ENCODE measurements around the gene POLG. TPM values are rescaled to one million over a fixed set of nuclear protein-coding genes. Genes with fewer than 3 reads are reported as not detected.
A peak's percentile ranks its signal among the peaks of the same experiment; 100 is the strongest.

POLG gene
- total and polyA plus RNA-seq, 4 experiments from 2014 or later = 19.4 to 151 (median 99.5) TPM

GRCh38 chr15:89379251-89379695 is 44.6 kb upstream of the POLG start:
- no peaks in the 10 kb centered on the region for H3K9me3 ChIP-seq (ENCODE audit: control insufficient read depth in 1 of 2, low read length in 2 of 2)
- no peak overlapping the region for H3K27ac Mint-ChIP-seq
- DNase-seq = no peak
- H3K36me3 ChIP-seq (ENCODE audit: insufficient read depth, low read length) = no peaks in the 10 kb centered on the region
- CTCF ChIA-PET (ENCODE audit: partially characterized antibody) = interaction anchor here (1.3 to 2.7 kb wide), 2 partner anchors 20 kb away, joined by 10 to 11 read pairs; no protein-coding TSS in a partner anchor
- H3K36me3 Mint-ChIP-seq = no peaks in the 10 kb centered on the region
- no peak overlapping the region for H3K4me3 ChIP-seq (ENCODE audit: low read length in 2 of 2)
- POLR2A ChIA-PET (ENCODE audit: partially characterized antibody) = no interaction called here
- no peak overlapping the region for H3K27ac ChIP-seq (ENCODE audit: low read depth, low read length)
- H3K27me3 ChIP-seq (ENCODE audit: insufficient read depth, low read length) = peaks cover 39% of the 10 kb centered on the region
- H3K9me3 Mint-ChIP-seq = no peaks in the 10 kb centered on the region
- H3K27me3 Mint-ChIP-seq = peaks cover 52 to 60% of the 10 kb centered on the region in 2 donors
- H3K4me1 Mint-ChIP-seq = peaks cover 0 to 21% (median 8%) of the 10 kb centered on the region in 4 donors
- H3K4me1 ChIP-seq (ENCODE audit: insufficient read depth, low read length) = no peaks in the 10 kb centered on the region
- intact Hi-C loops (cut with micrococcal nuclease) = no loop called here
- peak overlapping the region in 6 of 8 donors; percentile 31 to 83 (median 59) for H3K4me3 Mint-ChIP-seq

- H3K9me3 ChIP-seq (ENCODE audit: control insufficient read depth in 1 of 2, low read length in 2 of 2) = no peaks in the 10 kb centered on the region
- CTCF ChIA-PET (ENCODE audit: partially characterized antibody) = interaction anchor here (2.7 kb wide), 1 partner anchor 19 kb away, joined by 11 read pairs; no protein-coding TSS in a partner anchor
- H3K4me3 ChIP-seq (ENCODE audit: low read length in 2 of 2) = no peak overlapping the region
- H3K9me3 Mint-ChIP-seq = no peaks in the 10 kb centered on the region
- peaks cover 39% of the 10 kb centered on the region for H3K27me3 ChIP-seq (ENCODE audit: insufficient read depth, low read length)
- intact Hi-C loops (cut with micrococcal nuclease) = no loop called here
- peak overlapping the region; percentile 39 to 83 (median 64) for H3K4me3 Mint-ChIP-seq
- DNase-seq = no peak
- H3K36me3 Mint-ChIP-seq = no peaks in the 10 kb centered on the region
- H3K4me1 ChIP-seq (ENCODE audit: insufficient read depth, low read length) = no peaks in the 10 kb centered on the region
- H3K4me1 Mint-ChIP-seq = peaks cover 0 to 21% (median 8%) of the 10 kb centered on the region in 4 donors
- H3K36me3 ChIP-seq (ENCODE audit: insufficient read depth, low read length) = no peaks in the 10 kb centered on the region
- H3K27ac Mint-ChIP-seq = peak overlapping the region in 2 of 7 donors; percentile 41 to 66
- peaks cover 60 to 68% of the 10 kb centered on the region in 2 donors for H3K27me3 Mint-ChIP-seq
- POLR2A ChIA-PET (ENCODE audit: partially characterized antibody) = interaction anchor here (0.8 kb wide), 1 partner anchor 19 kb away, joined by 5 read pairs; no protein-coding TSS in a partner anchor
- H3K27ac ChIP-seq (ENCODE audit: low read depth, low read length) = no peak overlapping the region
These were observed 43.9 kb upstream of the POLG start for GRCh38 chr15:89378296-89379151.

- H3K27me3 ChIP-seq (ENCODE audit: insufficient read depth, low read length) = peaks cover 39% of the 10 kb centered on the region
- no peak for DNase-seq
These were observed 43.2 kb upstream of the POLG start for GRCh38 chr15:89377842-89378295.

GRCh38 chr15:89377024-89377841 is 42.6 kb upstream of the POLG start:
- H3K4me1 Mint-ChIP-seq = peaks cover under 1 to 21% (median 8%) of the 10 kb centered on the region in 4 donors
- H3K4me3 Mint-ChIP-seq = peak overlapping the region in 4 of 8 donors; percentile 42 to 76 (median 51)
- peaks cover 60 to 62% of the 10 kb centered on the region in 2 donors for H3K27me3 Mint-ChIP-seq
- H3K36me3 Mint-ChIP-seq = no peaks in the 10 kb centered on the region
- H3K4me3 ChIP-seq (ENCODE audit: low read length in 2 of 2) = no peak overlapping the region
- no peak for DNase-seq
- H3K9me3 Mint-ChIP-seq = peaks cover 0 to 2% (median 0%) of the 10 kb centered on the region in 8 donors
- H3K27ac Mint-ChIP-seq = no peak overlapping the region
- peaks cover 43% of the 10 kb centered on the region for H3K27me3 ChIP-seq (ENCODE audit: insufficient read depth, low read length)
- intact Hi-C loops (cut with micrococcal nuclease) = no loop called here
- H3K27ac ChIP-seq (ENCODE audit: low read depth, low read length) = no peak overlapping the region
- ChIA-PET POLR2A (ENCODE audit: partially characterized antibody) (no interaction called here), CTCF (ENCODE audit: partially characterized antibody) (interaction anchor here (0.6 to 2.7 kb wide), 3 partner anchors 14 to 172 kb away, joined by 3 to 11 read pairs (median 4); no protein-coding TSS in a partner anchor)
- no peaks in the 10 kb centered on the region for H3K4me1 ChIP-seq (ENCODE audit: insufficient read depth, low read length)
- H3K36me3 ChIP-seq (ENCODE audit: insufficient read depth, low read length) = no peaks in the 10 kb centered on the region
- H3K9me3 ChIP-seq (ENCODE audit: control insufficient read depth in 1 of 2, low read length in 2 of 2) = no peaks in the 10 kb centered on the region

More at GRCh38 chr15:89377842-89378295, 43.2 kb upstream of the POLG start:
- H3K4me3 ChIP-seq (ENCODE audit: low read length in 2 of 2) = no peak overlapping the region
- H3K36me3 ChIP-seq (ENCODE audit: insufficient read depth, low read length) = no peaks in the 10 kb centered on the region
- peak overlapping the region; percentile 39 to 83 (median 64) for H3K4me3 Mint-ChIP-seq
- no peaks in the 10 kb centered on the region for H3K9me3 Mint-ChIP-seq
- H3K27ac ChIP-seq (ENCODE audit: low read depth, low read length) = no peak overlapping the region
- no peaks in the 10 kb centered on the region for H3K36me3 Mint-ChIP-seq
- H3K4me1 Mint-ChIP-seq = peaks cover 0 to 21% (median 8%) of the 10 kb centered on the region in 4 donors
- POLR2A ChIA-PET (ENCODE audit: partially characterized antibody) = interaction anchor here (0.8 kb wide), 1 partner anchor 19 kb away, joined by 5 read pairs; no protein-coding TSS in a partner anchor
- intact Hi-C loops (cut with micrococcal nuclease) = no loop called here
- CTCF ChIA-PET (ENCODE audit: partially characterized antibody) = interaction anchor here (0.6 to 2.7 kb wide), 3 partner anchors 13 to 172 kb away, joined by 3 to 11 read pairs (median 4); no protein-coding TSS in a partner anchor
- H3K4me1 ChIP-seq (ENCODE audit: insufficient read depth, low read length) = no peaks in the 10 kb centered on the region
- no peaks in the 10 kb centered on the region for H3K9me3 ChIP-seq (ENCODE audit: control insufficient read depth in 1 of 2, low read length in 2 of 2)
- H3K27ac Mint-ChIP-seq = peak overlapping the region in 1 of 7 donors; percentile 41
- H3K27me3 Mint-ChIP-seq = peaks cover 61 to 65% of the 10 kb centered on the region in 2 donors

- Mint-ChIP-seq H3K27me3 (peaks cover 57 to 60% of the 10 kb centered on the region in 2 donors), H3K4me3 (no peak overlapping the region), H3K9me3 (peaks cover 0 to 4% (median 0%) of the 10 kb centered on the region in 8 donors), H3K36me3 (no peaks in the 10 kb centered on the region), H3K4me1 (peaks cover 2 to 21% (median 8%) of the 10 kb centered on the region in 4 donors), H3K27ac (peak overlapping the region in 1 of 7 donors; percentile 22)
- CTCF ChIA-PET (ENCODE audit: partially characterized antibody) = interaction anchor here (2.7 kb wide), 1 partner anchor 17 kb away, joined by 11 read pairs; no protein-coding TSS in a partner anchor
- Histone ChIP-seq H3K4me3 (ENCODE audit: low read length in 2 of 2) (no peak overlapping the region), H3K27me3 (ENCODE audit: insufficient read depth, low read length) (peaks cover 43% of the 10 kb centered on the region), H3K9me3 (ENCODE audit: control insufficient read depth in 1 of 2, low read length in 2 of 2) (no peaks in the 10 kb centered on the region), H3K36me3 (ENCODE audit: insufficient read depth, low read length) (no peaks in the 10 kb centered on the region), H3K4me1 (ENCODE audit: insufficient read depth, low read length) (no peaks in the 10 kb centered on the region), H3K27ac (ENCODE audit: low read depth, low read length) (no peak overlapping the region)
- no peak for DNase-seq
- POLR2A ChIA-PET (ENCODE audit: partially characterized antibody) = no interaction called here
- intact Hi-C loops (cut with micrococcal nuclease) = no loop called here
These were observed 41.8 kb upstream of the POLG start for GRCh38 chr15:89376388-89376787.

- CTCF ChIA-PET (ENCODE audit: partially characterized antibody) = interaction anchor here (1.0 kb wide), 1 partner anchor 17 kb away, joined by 6 read pairs; no protein-coding TSS in a partner anchor
- H3K36me3 Mint-ChIP-seq = no peaks in the 10 kb centered on the region
These were observed 40.7 kb upstream of the POLG start for GRCh38 chr15:89375093-89376005.

More at GRCh38 chr15:89375093-89376005, 40.7 kb upstream of the POLG start:
- POLR2A ChIA-PET (ENCODE audit: partially characterized antibody) = interaction anchor here (1.1 kb wide), 1 partner anchor 40 kb away, joined by 3 read pairs; the partner anchor contains the start of gene POLG
- no peak overlapping the region for H3K4me3 Mint-ChIP-seq
- no peak overlapping the region for H3K27ac ChIP-seq (ENCODE audit: low read depth, low read length)
- peaks cover 47% of the 10 kb centered on the region for H3K27me3 ChIP-seq (ENCODE audit: insufficient read depth, low read length)
- peaks cover under 1% of the 10 kb centered on the region for H3K4me1 ChIP-seq (ENCODE audit: insufficient read depth, low read length)
- no peak overlapping the region for H3K27ac Mint-ChIP-seq
- intact Hi-C loops (cut with micrococcal nuclease) = no loop called here
- H3K36me3 ChIP-seq (ENCODE audit: insufficient read depth, low read length) = no peaks in the 10 kb centered on the region
- peaks cover 2 to 27% (median 9%) of the 10 kb centered on the region in 4 donors for H3K4me1 Mint-ChIP-seq
- peaks cover 50 to 59% of the 10 kb centered on the region in 2 donors for H3K27me3 Mint-ChIP-seq
- H3K4me3 ChIP-seq (ENCODE audit: low read length in 2 of 2) = no peak overlapping the region
- DNase-seq = no peak
- H3K9me3 Mint-ChIP-seq = peaks cover 0 to 4% (median 0%) of the 10 kb centered on the region in 8 donors
- H3K9me3 ChIP-seq (ENCODE audit: control insufficient read depth in 1 of 2, low read length in 2 of 2) = no peaks in the 10 kb centered on the region
